HG03066 (cell line): Measurements from ENCODE around the gene SNX21.
A peak's percentile ranks its signal among the peaks of the same experiment; 100 is the strongest.

Source experiments
- ATAC-seq: cut with Tn5 transposase; IDR thresholded peaks from one replicate; pipeline ENCODE4 v1.9.1; 2021; ENCODE audit warnings: low read depth; ENCODE audit not compliant: unreplicated experiment

The SNX21 gene

GRCh38 chr20:45874576-45874975 lies 41.0 kb downstream of the SNX21 start:
- ATAC-seq = no peak

GRCh38 chr20:45878076-45878761 lies 44.6 kb downstream of the SNX21 start:
- ATAC-seq = no peak

GRCh38 chr20:45880988-45881788 lies 47.6 kb downstream of the SNX21 start, which contains the start of gene ZSWIM1:
Gene ZSWIM1, plus strand, starts transcription at chr20:45881227. Its CDS starts 1,366 bp downstream, at chr20:45882593.
- peak; percentile 98 for ATAC-seq

- no peak for ATAC-seq
These were observed 49.0 kb downstream of the SNX21 start for GRCh38 chr20:45882469-45883099.

GRCh38 chr20:45883100-45883469 lies 49.5 kb downstream of the SNX21 start:
- no peak for ATAC-seq

- ATAC-seq = no peak
These were observed 53.2 kb downstream of the SNX21 start for GRCh38 chr20:45886590-45887345.

GRCh38 chr20:45887346-45887715 lies 53.7 kb downstream of the SNX21 start, which contains the start of gene SPATA25:
Gene SPATA25, minus strand, starts transcription at chr20:45887622. Its CDS starts 32 bp downstream, at chr20:45887590.
- ATAC-seq = no peak

GRCh38 chr20:45888681-45889080 lies 55.1 kb downstream of the SNX21 start:
- no peak for ATAC-seq

- no peak for ATAC-seq
These were observed 56.7 kb downstream of the SNX21 start for GRCh38 chr20:45890077-45890984.

GRCh38 chr20:45890985-45891983 lies 57.7 kb downstream of the SNX21 start, which contains the start of the genes CTSA and NEURL2:
Gene CTSA, plus strand, starts transcription at chr20:45891335. Its CDS starts 234 bp downstream, at chr20:45891569.
Gene NEURL2, minus strand, starts transcription at chr20:45891208. Its CDS starts 217 bp downstream, at chr20:45890991.
- ATAC-seq = peak; percentile 72

GRCh38 chr20:45892049-45892825 lies 58.6 kb downstream of the SNX21 start:
- no peak for ATAC-seq
